NCI-H128 (cell line): Measurements from ENCODE around the gene AMBP.

Source experiments
- DNase-seq: peaks from one replicate; lab custom pipeline; 2025; ENCODE audit not compliant: unreplicated experiment; lab: John Stamatoyannopoulos, UW

AMBP gene

DNA sequence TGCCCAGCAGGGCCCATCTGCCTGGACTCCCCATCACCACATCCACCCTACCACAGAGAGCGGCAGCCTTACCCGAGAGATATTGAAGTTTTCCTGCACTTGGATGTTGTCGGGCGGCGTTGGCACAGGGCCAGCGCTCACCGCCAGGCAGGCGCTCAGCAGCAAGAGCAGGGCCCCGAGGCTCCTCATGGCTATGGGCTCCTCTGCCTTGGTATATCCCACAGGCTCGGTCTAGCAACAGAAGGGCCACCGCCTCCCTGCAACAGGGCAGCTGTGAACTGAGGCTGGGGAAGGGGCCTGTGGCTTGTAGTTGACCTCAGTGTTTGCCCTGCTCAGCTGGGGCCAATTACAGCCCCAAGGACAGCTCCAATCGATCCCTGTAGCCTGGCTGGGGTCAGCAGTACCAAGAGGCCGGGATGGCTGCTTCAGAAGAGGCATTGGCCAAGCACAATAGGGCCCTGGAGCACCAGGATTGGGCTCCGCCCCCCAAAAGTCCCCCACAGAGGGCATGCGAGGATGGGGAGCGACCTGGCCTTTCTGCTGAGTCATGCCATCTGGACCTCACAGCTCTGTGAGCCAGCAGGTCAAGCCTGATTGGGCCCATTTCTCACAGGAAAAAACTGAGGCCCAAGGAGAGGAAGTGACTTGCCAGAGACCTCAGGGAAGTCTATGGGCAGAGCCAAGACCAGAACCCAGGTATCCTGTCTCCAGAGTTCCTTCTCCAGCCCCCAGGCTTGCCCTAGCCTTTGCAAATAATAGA lies at the start of gene AMBP:
Gene AMBP (minus strand): TSS at position 280 of the 760 bp plus-strand sequence. CDS start 91 bp downstream, at position 189.
- DNase-seq = no peak

DNA sequence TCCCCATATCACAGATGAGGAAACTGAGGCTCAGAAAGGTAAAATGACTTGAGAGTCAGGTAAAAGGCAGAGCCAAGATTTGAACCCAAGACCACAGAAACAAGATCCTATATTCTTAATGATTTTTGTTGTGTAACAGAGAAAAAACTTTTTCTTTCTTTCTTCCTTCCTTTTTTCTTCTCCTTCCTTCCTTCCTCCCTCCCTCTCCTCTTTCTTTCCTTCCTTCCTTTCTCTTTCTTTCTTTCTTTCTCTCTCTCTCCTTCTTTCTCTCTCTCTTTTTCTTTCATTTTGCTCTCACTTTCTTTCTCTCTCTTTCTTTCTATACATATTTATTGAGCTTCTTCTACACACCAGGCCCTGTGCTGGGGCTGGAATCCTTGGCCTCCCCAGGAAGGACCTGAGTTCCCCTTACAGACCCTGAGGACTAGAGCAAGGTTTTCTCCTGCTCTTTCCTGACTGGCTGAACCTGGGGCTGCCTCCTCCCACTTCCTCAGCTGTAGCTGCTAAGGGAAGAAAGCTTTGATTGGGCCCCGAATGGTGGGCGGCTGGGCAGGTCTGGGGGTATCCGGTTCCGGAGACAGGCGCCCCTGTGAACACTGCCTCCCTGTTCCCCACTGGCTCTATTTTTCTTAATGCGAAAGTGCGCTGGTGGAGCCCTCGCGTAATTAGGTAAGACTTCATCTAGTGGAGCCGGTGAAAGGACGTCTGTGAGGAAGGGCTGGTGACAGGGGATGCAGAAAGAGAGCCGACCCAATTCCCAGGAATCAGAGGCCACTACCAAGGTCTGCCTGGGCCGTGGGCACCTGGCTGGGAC lies 48.4 kb upstream of the AMBP start:
- no peak for DNase-seq

DNA sequence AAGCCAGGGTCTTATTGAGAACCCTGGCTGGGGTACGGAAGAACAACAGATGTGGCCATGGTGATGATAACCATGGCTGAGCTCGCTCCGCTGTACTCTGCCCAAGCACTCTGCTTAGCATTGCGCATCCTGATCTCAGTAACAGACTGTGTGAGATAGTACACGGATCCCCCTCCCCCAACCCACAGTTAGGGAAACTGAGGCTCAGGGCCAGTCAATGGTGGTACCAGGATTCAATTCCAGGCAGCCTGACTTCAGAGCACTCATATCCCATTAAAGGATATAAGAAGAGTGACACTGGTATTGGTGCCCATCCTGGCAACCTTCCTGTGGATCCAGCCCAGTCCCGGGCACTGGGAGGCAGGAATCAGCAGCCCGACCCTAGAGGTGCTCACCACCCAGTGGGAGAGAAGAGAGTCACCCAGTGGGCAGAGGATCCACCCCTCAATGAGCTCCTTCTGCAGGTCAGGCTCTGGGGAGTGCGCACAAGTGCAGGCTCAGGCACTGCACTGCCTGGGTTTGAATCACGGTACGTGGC lies 47.4 kb upstream of the AMBP start:
- DNase-seq = no peak

DNA sequence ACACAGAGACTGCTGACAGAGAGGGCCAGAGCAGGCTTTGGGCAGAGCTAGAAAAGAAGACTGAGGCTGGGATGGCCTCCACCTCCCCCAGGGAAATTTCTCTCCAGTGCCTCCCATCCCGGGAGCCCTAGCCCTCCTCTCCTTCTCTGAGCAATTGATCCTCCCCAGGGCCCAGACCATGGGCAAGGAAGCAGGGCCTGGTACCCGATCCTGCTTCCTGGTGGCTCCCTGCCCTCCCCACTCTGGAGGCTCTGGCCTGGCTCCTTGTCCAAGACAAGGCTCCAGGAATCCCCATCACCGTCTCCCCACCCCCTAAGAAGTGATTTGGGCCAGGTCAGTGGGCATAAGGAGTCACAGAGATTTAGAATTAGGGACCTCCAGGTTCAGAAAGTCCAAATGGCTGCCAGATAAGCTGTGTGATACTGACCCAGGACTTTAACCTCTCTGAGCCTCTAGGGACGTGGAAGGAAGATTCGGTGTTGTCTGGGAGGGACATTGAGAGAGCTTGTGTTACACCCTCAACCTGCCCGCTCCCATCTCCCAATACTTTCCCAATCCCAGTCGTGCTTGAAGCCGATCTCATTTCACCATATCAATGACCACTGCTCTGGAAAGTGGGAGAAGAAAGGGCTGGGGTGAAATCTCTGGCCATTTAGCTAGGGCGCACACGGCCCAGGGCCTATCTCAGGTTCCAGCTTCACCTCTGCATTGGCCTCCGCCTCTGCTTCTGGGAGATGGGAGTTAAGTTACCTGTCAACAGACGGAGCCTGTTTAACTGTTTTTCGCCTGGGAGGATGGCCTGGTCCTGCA lies 46.8 kb upstream of the AMBP start:
- no peak for DNase-seq

DNA sequence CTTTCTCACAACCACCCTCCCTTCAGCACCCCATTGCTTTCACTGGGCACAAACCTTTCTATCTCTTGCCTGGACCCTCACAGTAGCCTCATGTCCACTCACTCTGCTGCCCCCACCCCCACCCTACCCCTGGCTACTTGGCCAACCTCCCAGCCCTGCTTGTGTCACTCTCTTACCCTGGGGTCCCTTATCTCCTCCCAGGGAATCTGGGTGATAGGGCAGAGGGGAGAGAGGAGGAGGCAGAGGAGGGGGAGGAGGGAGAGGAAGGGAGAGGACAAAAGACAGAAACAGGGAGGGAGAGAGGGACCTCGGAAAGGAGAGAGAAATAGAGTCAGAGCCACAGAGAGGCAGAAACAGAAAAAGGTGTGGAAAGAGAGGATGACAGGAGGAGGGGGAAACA lies 46.0 kb upstream of the AMBP start:
- no peak for DNase-seq

DNA sequence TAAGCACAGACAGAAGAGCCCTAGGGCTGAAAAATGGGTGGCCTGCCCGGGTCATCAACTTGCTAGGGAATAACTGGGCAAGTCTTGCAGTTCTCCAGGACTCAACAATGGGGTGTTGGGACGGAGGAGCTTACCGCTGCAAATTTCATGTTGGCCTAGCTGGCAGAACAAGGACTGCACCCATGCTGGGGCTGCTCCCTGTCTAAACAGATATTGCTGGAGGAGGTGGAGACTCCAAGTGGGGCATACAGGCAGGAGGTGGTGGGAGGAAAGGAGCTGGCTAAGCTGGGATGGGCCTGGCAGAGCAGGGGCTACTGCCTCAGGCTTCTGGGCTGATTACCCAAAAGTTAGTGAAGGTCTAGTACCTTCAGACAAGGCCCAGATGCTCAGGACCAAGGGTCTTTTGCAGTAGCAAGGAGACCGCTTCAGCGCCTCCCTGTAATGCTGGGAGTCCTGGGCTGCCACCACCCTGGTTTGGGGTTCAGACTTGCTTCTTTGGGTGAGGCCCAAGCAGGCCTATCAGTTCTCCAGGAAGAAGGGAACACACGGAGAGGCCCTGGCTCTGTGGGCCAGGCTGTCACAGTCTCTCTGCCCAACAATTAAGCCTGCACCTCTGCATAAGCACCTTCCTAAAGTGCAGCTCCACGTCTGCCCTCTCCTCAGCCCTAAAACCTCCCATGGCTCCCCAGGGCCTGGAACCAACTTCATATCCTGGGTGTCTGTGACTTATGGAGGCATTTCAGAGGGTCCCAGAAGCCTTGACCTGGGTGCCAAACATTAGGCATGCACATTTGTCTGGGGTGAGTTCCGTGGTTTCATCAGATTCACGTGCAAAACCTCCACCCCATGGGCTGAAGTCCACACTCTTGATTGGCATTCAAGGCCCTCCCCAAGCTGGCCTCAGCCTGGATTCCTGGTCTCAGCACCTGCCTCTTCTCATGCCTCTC lies 45.2 kb upstream of the AMBP start:
- no peak for DNase-seq

DNA sequence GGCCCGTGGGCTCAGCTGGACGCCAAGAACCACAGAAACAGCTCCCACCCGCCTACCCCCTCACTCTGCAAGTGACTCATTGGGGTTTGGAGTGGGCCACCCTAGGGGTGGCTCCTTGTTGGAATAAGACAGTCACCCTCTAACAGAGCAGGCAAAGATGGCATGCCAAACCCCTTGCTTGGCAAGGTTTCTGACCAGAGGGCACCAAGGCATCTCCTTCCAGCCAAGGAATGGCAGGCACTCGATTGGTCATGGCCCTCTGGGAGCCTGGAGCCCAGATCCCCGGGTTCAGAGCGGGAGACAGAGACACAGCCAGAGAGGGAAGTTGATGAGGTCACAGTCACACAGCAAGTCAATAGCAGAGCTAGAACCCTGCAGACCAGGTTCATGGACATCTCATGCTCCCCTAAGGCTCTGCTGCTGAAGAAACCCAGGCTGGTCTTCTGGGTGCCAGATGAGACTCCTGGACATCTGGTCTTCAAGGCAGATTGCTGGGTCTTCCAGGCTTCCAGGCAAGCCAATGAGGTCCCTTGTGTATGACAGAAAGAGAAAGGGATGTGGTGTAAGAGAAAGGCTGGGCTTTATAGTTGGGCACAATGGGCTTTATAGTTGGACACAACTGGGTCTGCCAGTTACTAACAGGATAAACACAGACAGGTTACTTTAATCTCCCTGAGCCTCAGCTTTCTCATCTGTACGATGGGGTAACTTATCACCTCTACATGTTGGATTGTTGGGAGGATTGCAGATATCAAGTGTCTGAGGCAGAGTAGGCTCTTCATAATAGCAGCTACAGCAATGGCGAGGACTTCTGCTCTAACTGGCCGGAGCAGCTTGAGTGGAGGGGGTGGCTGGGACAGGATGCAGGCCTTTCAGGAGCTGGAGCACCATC lies 44.3 kb upstream of the AMBP start:
- DNase-seq = no peak

DNA sequence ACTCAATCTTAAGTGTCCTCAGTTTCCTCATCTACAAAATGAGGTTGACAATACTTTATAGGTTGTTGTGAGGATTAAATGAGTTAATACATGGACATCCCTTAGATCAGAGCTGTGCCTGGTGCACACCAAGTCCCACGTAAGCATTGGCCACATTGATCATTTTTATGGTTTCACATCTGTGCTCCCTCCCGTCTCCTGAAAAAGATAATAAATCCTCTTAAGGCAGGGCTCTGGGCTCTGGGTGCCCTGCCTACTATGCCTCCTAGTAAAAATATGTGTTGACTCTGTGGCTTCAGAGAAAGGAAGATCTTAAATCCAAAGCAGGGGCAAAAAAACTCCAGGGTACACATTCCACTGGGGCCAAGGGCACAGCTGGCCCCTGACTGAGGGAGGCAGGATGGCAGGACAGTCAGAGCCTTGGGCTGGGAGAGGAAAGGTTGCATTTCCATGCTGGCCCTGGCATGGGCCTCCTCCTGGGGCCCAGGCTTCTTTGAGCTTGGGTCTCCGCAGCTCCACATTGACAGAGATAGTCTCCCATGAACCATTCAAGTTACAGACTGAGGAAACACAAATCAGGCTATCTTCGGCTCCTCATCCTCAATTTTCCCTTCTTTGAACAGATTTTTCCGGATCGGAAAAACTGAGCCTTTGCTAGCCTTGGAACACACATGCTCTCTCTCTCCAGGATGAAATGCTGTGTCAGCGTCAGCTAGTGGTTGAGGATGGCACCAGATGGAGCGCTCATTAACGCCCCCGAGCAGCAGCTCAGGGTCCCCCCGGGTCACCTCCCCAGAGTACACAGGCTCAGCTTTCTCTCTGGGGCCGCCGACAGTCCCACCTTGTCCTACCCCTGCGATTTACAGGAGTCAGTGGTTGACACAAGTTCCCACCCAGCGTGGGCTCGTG lies 43.4 kb upstream of the AMBP start:
- no peak for DNase-seq

DNA sequence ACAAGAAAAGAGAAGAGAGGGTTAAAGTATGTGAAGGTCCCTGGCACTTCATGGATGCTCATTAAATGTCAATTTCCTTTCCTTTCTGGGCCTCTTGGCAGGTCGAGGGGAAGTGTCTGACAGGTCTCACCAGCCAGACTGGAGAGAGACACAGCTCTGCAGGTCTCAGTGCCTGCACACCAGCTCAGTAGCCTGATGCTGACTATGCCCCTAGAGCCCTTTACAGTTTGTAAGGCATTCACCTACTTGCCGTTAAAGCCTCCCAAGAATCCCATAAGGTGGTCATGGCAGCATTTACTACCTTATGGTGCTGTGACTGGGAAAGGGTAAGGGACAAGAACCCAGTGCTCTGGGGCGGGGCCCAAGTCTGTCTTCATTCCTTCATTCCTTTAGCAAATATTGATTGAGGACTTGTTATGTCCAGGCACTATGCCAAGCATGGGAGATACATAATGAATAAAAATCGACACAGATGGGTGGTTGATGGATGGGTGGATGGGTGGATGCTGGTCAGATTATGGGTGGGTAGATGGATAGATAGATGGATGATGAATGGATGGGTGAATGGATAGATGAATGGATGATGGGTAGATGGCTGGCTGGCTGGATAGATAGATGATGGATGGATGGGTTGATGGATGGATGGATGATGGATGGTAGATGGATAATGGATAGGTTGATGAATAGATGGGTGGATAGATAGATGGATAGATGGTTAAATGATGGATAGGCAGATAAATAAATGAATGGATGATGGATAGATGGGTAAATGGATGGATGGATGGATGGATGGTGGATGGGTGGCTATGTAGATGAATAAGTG lies 42.3 kb upstream of the AMBP start:
- DNase-seq = no peak

DNA sequence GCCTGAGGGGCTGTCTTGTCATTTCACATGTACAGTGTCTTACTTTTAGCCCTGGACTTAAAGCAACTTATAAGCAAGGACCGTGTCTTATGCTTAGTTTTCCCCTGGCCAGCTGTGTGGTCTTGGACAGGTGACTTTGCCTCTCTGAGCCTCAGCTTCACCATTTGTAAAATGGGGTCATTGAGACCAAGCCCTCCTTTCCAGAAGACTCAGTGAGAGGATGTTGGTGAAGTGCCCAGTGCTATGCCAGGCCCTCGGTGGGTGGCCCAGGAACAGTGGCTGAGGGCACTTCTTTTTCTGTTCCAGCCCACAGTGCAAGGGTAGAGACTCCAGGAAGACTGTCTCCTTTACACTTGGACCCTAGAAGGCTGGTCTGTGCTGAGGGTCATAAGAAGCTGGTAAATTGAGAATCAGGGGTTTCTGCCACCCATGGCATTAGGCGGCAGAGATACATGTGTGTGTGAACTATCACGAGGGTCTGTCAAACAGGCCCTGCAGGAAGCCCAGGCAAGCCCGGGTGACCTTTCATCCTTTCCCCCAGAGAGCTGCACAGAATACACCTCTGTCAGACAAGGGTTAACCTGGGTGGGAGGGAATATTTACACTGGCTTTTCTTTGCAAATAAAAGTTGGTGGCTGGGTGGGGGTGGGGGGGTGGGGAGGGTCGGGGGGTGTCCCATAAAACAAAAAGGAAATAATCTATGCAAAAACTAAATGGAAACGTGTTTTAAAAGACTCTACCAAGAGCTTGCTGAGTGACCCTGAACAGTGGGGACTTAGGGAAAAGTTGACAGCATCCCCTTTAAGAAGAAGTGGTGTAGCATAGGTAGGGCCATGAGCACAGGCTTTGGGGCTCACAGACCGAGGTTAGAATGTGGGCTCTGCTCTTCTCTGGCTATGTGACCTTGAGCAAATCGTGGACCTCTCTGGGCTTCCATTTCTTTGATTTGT lies 41.4 kb upstream of the AMBP start:
- DNase-seq = no peak

DNA sequence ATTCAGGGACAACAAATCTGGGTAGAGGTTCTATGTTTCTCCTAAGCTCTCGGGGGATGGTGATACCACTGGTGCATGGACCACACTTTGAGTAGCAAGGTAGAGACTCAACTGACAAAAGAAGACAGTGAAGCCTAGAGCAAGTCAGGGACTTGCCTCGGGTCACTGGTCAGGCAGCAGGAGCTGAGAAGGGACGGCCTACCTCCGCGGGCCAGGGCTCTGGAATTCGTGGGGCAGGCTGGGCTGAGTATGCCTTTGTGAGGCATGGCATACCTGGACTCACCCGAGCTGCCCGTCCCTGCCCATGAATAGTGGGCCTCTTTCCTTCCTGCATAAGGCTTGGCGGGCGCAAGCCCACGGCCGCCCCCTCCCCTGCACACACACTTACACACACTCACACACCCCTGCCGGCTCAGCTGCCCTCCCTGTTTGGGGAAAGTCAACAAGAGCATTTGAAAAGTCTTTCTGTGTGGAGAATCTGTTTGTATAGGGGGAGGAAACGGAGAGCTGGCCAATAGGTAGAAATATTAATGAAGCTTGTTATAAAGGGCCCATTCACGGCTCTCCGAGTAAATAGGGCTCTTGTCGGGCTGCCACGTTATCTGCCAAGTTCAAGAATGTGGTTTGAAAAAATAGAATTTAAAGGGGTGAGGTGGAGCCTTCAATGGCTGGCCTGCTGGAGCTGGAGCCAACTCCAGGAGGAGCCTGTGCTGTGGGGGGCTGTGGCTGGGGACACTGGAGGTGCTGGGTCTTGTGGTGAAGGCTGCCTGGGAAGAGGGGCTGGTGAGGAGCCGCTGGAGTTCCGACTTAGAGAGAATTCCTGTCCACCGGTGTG lies 40.1 kb upstream of the AMBP start:
- DNase-seq = no peak

DNA sequence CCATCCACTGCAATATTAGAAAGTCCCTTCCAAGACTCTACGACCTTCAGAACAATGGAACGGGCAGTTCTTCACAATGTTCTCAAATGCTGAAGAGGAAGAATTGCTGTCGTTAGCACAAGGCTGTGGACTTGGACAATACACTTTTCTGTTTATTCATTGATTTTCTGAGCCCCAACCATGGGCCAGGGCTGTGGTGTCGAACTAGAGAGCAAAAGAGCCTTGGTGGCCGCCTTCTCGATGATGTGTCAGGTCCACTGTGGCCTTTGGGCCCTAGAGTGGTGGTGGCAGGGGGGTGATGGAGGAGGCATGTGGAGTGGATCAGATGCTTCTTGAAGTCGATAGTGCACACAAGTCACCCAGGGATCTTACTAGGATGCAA lies 39.5 kb upstream of the AMBP start:
- DNase-seq = no peak

DNA sequence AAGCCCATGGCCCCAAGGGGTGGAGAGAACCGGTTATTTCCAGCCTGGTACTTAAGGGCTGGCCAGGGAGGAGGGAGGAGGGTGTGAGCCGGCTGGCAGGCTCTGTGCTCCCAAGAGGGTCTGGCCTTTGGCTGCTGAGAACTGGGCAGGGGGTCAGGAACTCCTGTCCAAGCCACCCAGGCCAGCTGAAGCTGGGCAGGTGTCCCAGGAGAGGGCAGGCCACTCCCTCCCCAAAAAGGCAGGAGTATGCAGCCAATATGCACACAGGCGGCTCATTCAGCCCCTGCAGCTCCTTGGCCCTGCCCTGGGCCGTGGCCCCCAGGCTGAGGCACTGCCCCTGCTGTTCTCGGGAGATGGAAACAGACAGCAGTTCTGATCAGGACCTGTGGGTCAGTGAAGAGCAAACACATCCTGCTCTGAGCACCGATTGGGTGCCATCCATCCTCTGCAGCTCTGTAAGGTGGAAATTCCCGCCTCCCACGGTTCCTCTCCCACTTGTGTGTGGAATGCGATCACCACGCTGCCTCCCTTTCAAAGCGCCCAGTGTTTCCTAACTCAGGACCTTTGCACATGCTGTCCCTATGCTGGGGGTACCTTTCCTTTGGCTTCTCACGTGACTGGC lies 38.1 kb upstream of the AMBP start:
- DNase-seq = no peak

DNA sequence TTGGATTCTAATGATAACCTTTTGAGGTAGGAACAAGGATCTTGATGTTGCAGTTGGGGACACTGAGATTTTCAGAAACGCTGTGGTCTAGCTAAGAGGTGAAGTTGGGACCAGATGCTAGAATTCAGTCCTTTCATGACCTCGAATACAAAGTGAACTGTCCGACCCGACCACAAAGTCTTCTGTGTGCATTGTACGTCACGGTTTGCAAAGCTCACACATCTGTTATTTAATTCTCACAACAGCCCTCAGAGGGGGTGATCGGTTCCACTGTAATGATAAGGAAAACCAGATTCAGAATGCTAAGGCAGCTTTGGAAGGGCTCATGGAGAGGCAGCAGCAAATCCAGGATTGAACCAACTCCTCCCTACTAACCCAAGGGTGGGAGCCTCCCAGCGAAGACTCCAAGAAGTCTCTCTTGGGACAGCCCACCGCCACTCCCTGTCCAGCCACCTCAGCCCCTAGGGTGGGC lies 37.6 kb upstream of the AMBP start:
- DNase-seq = no peak

DNA sequence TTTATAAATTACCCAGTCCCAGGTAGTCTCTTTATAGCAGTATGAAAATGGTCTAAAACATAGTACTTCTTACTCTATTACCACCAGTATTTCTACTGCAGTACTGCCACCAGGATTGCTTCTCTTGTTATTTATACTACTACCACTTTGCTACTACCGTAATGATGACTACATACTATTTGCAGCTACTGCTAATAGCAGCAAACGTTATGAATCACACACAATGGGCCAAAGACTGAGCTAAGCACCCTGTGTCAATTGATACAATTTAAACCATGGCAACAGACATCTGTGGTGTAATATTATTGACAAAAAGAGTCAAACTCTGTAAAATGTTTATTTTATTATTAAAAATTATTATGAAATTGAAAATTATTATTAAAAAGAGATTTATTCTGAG lies 36.3 kb upstream of the AMBP start:
- no peak for DNase-seq
